ENCODE measurements around the gene DCTN2.

DCTN2 gene

GRCh38 chr12:57554897-57555296 is 7.9 kb upstream of the DCTN2 start:
- 100% methylated on average over 1 of the region's 1 CpG for WGBS
- Histone ChIP-seq H3K4me1 (ENCODE audit: insufficient read depth, low read length) (peaks cover 21% of the 10 kb centered on the region), H3K27ac (ENCODE audit: low read depth, low read length) (no peak overlapping the region), H3K4me3 (ENCODE audit: low read length) (no peak overlapping the region), H3K9ac (ENCODE audit: low read depth, low read length) (no peak overlapping the region), H3K9me3 (ENCODE audit: insufficient read depth, low read depth, low read length) (no peaks in the 10 kb centered on the region), H3K27me3 (ENCODE audit: insufficient read depth, low read length) (peaks cover 6% of the 10 kb centered on the region; the same call in 1 of the 2 replicates), H3K36me3 (ENCODE audit: insufficient read depth, low read length) (0 out of 2 replicates have a peak, but pooled peaks cover 2% of the 10 kb centered on the region)

- Histone ChIP-seq H3K27ac (ENCODE audit: low read depth, low read length) (no peak overlapping the region), H3K36me3 (ENCODE audit: insufficient read depth, low read length) (0 out of 2 replicates have a peak, but pooled peaks cover 2% of the 10 kb centered on the region), H3K4me3 (ENCODE audit: low read length) (no peak overlapping the region), H3K9me3 (ENCODE audit: insufficient read depth, low read depth, low read length) (no peaks in the 10 kb centered on the region), H3K4me1 (ENCODE audit: insufficient read depth, low read length) (peaks cover 23% of the 10 kb centered on the region), H3K27me3 (ENCODE audit: insufficient read depth, low read length) (peaks cover 7% of the 10 kb centered on the region; the same call in 1 of the 2 replicates), H3K9ac (ENCODE audit: low read depth, low read length) (no peak overlapping the region)
- 96% methylated on average over 2 of the region's 2 CpGs for WGBS
These were observed 7.5 kb upstream of the DCTN2 start for GRCh38 chr12:57554453-57554852.

- Histone ChIP-seq H3K9ac (ENCODE audit: low read depth, low read length) (no peak overlapping the region), H3K27me3 (ENCODE audit: insufficient read depth, low read length) (peaks cover 15% of the 10 kb centered on the region; the same call in 1 of the 2 replicates), H3K36me3 (ENCODE audit: insufficient read depth, low read length) (0 out of 2 replicates have a peak, but pooled peaks cover 2% of the 10 kb centered on the region), H3K4me3 (ENCODE audit: low read length) (no peak overlapping the region), H3K9me3 (ENCODE audit: insufficient read depth, low read depth, low read length) (no peaks in the 10 kb centered on the region), H3K27ac (ENCODE audit: low read depth, low read length) (no peak overlapping the region), H3K4me1 (ENCODE audit: insufficient read depth, low read length) (peaks cover 29% of the 10 kb centered on the region)
- 86% methylated on average over 7 of the region's 7 CpGs for WGBS
These were observed 6.6 kb upstream of the DCTN2 start for GRCh38 chr12:57553343-57554202.

GRCh38 chr12:57552835-57553313 is 5.9 kb upstream of the DCTN2 start:
- Histone ChIP-seq H3K4me3 (ENCODE audit: low read length) (no peak overlapping the region), H3K27me3 (ENCODE audit: insufficient read depth, low read length) (peaks cover 22% of the 10 kb centered on the region; the same call in 1 of the 2 replicates), H3K4me1 (ENCODE audit: insufficient read depth, low read length) (peaks cover 29% of the 10 kb centered on the region), H3K27ac (ENCODE audit: low read depth, low read length) (no peak overlapping the region), H3K9ac (ENCODE audit: low read depth, low read length) (no peak overlapping the region), H3K36me3 (ENCODE audit: insufficient read depth, low read length) (0 out of 2 replicates have a peak, but pooled peaks cover 2% of the 10 kb centered on the region), H3K9me3 (ENCODE audit: insufficient read depth, low read depth, low read length) (no peaks in the 10 kb centered on the region)
- 61% methylated on average over 4 of the region's 6 CpGs for WGBS

- H3K9ac ChIP-seq (ENCODE audit: low read depth, low read length), result no peak overlapping the region
- 75% methylated on average over 2 of the region's 2 CpGs for WGBS
These were observed 5.3 kb upstream of the DCTN2 start for GRCh38 chr12:57552306-57552651.

GRCh38 chr12:57551637-57552305 is 4.8 kb upstream of the DCTN2 start:
- Histone ChIP-seq H3K9me3 (ENCODE audit: insufficient read depth, low read depth, low read length) (no peaks in the 10 kb centered on the region), H3K36me3 (ENCODE audit: insufficient read depth, low read length) (0 out of 2 replicates have a peak, but pooled peaks cover under 1% of the 10 kb centered on the region), H3K27ac (ENCODE audit: low read depth, low read length) (no peak overlapping the region), H3K9ac (ENCODE audit: low read depth, low read length) (no peak overlapping the region), H3K4me3 (ENCODE audit: low read length) (no peak overlapping the region), H3K4me1 (ENCODE audit: insufficient read depth, low read length) (peaks cover 31% of the 10 kb centered on the region), H3K27me3 (ENCODE audit: insufficient read depth, low read length) (peaks cover 25% of the 10 kb centered on the region; the same call in 1 of the 2 replicates)
- 80% methylated on average over 3 of the region's 3 CpGs for WGBS

More at GRCh38 chr12:57552306-57552651, 5.3 kb upstream of the DCTN2 start:
- H3K36me3 ChIP-seq (ENCODE audit: insufficient read depth, low read length), result 0 out of 2 replicates have a peak, but pooled peaks cover 2% of the 10 kb centered on the region
- H3K4me1 ChIP-seq (ENCODE audit: insufficient read depth, low read length), result peaks cover 31% of the 10 kb centered on the region
- H3K4me3 ChIP-seq (ENCODE audit: low read length), result no peak overlapping the region
- H3K27ac ChIP-seq (ENCODE audit: low read depth, low read length), result no peak overlapping the region
- no peaks in the 10 kb centered on the region for H3K9me3 ChIP-seq (ENCODE audit: insufficient read depth, low read depth, low read length)
- peaks cover 25% of the 10 kb centered on the region; the same call in 1 of the 2 replicates for H3K27me3 ChIP-seq (ENCODE audit: insufficient read depth, low read length)

GRCh38 chr12:57550641-57551549 is 3.9 kb upstream of the DCTN2 start:
- Histone ChIP-seq H3K4me1 (ENCODE audit: insufficient read depth, low read length) (peaks cover 36% of the 10 kb centered on the region), H3K4me3 (ENCODE audit: low read length) (peak overlapping the region; percentile 91), H3K27ac (ENCODE audit: low read depth, low read length) (no peak overlapping the region), H3K9ac (ENCODE audit: low read depth, low read length) (peak overlapping the region; percentile 24; the same call in 1 of the 2 replicates), H3K9me3 (ENCODE audit: insufficient read depth, low read depth, low read length) (no peaks in the 10 kb centered on the region), H3K27me3 (ENCODE audit: insufficient read depth, low read length) (peaks cover 25% of the 10 kb centered on the region; the same call in 1 of the 2 replicates), H3K36me3 (ENCODE audit: insufficient read depth, low read length) (no peaks in the 10 kb centered on the region)
- 36% methylated on average over 6 of the region's 7 CpGs for WGBS

GRCh38 chr12:57549909-57550640 is 3.1 kb upstream of the DCTN2 start, which contains the start of gene KIF5A:
TSS of gene KIF5A (plus strand) at chr12:57550044. CDS start at chr12:57550272, 228 bp downstream.
- H3K4me1 ChIP-seq (ENCODE audit: insufficient read depth, low read length), result peaks cover 39% of the 10 kb centered on the region
- H3K4me3 ChIP-seq (ENCODE audit: low read length), result peak within 1 kb of the TSS; percentile 91
- H3K9me3 ChIP-seq (ENCODE audit: insufficient read depth, low read depth, low read length), result no peaks in the 10 kb centered on the region
- peak within 1 kb of the TSS; percentile 53; the same call in 1 of the 2 replicates for H3K9ac ChIP-seq (ENCODE audit: low read depth, low read length)
- under 1% methylated on average over 52 of the region's 52 CpGs for WGBS
- H3K27ac ChIP-seq (ENCODE audit: low read depth, low read length), result no peak within 1 kb of the TSS
- 0 out of 2 replicates have a peak, but pooled peaks cover 3% of the 10 kb centered on the region for H3K36me3 ChIP-seq (ENCODE audit: insufficient read depth, low read length)
- H3K27me3 ChIP-seq (ENCODE audit: insufficient read depth, low read length), result peaks cover 25% of the 10 kb centered on the region; the same call in 1 of the 2 replicates

GRCh38 chr12:57549203-57549908 is 2.4 kb upstream of the DCTN2 start:
- no peaks in the 10 kb centered on the region for H3K9me3 ChIP-seq (ENCODE audit: insufficient read depth, low read depth, low read length)
- 22% methylated on average over 12 of the region's 13 CpGs for WGBS

More at GRCh38 chr12:57549203-57549908, 2.4 kb upstream of the DCTN2 start:
- Histone ChIP-seq H3K36me3 (ENCODE audit: insufficient read depth, low read length) (0 out of 2 replicates have a peak, but pooled peaks cover 8% of the 10 kb centered on the region), H3K27ac (ENCODE audit: low read depth, low read length) (no peak overlapping the region), H3K4me3 (ENCODE audit: low read length) (peak overlapping the region; percentile 91), H3K9ac (ENCODE audit: low read depth, low read length) (no peak overlapping the region), H3K4me1 (ENCODE audit: insufficient read depth, low read length) (peaks cover 39% of the 10 kb centered on the region), H3K27me3 (ENCODE audit: insufficient read depth, low read length) (peaks cover 25% of the 10 kb centered on the region; the same call in 1 of the 2 replicates)

Measured in HUES64 (cell line).